NOMO-1 treated with dmso at 0.1 percent for 144 hours (cell line): ENCODE data around the gene PON2.
A peak's percentile ranks its signal among the peaks of the same experiment; 100 is the strongest.
"Not testable (repeated sequence)": the region's sequence is repeated elsewhere in the genome, so short reads cannot be mapped to it uniquely, and the experiment has no call there.

Experiments
- DNase-seq: peaks from one replicate; lab custom pipeline; 2025; ENCODE audit not compliant: unreplicated experiment; lab: John Stamatoyannopoulos, UW

Gene PON2

GRCh38 chr7:95434557-95435421, at the start of gene PON2:
PON2 (minus strand) TSS chr7:95435028; CDS start chr7:95434951, 77 bp downstream.
- peak; percentile 97 for DNase-seq

DNA sequence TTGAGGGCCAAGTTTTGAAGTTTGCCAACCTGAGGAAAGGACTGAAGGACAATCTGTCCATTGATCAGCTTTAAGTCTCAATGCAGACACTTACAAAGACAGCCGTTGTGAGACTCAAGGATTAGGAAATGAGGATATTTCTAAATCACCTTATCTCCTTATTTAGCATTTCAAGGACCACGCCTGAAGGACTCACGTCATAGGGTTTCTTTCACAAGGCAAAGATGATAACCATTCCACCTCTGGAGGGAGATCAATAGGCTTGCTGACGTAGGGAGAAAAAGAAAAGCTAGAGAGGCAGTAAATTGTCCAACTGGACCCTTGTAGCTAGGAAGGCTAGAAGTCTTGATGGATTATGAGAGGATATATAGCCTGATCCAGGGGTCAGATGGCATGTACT, 47.6 kb upstream of the PON2 start:
- DNase-seq = no peak

DNA sequence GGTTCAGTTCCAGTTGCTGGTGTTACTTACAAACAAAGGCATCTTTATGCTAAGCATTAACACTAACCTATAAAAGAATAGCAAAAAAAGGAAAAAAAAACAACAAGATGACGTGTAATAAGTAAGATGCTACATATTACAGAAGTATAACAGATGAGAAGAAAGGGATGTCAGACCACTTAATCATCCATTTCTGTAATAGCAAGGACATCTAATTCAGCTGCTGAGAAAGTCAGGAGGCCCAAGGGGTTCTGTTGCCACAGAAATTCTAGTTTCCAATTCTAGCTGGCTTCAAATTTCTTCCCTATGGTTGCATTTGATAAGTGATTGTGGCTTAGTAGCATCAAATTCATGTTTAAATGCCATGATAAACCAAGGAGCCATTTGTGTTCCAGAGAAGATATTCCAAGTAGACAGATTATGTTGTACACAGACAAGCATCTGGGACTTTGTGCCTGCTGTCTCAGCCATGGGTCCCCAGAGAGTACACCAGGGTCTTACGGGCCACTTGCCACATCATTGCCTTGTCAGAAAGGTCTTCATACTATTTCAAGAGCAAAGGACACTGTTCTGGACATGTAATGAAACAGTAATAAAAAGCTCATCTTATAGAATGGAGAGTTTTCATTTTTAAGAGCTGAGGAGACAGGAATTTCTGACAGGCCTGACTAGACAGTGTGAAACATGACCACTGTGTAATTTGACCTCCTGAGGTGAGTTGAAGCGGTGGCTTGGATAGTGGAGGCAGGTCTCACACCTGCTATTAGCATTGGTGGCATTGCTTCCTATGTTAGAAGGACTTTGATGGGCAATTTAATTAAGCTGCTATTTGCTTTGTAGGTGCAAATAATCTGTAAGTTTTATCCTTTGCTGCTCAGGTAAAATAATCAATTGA, 46.7 kb upstream of the PON2 start:
- DNase-seq = no peak

DNA sequence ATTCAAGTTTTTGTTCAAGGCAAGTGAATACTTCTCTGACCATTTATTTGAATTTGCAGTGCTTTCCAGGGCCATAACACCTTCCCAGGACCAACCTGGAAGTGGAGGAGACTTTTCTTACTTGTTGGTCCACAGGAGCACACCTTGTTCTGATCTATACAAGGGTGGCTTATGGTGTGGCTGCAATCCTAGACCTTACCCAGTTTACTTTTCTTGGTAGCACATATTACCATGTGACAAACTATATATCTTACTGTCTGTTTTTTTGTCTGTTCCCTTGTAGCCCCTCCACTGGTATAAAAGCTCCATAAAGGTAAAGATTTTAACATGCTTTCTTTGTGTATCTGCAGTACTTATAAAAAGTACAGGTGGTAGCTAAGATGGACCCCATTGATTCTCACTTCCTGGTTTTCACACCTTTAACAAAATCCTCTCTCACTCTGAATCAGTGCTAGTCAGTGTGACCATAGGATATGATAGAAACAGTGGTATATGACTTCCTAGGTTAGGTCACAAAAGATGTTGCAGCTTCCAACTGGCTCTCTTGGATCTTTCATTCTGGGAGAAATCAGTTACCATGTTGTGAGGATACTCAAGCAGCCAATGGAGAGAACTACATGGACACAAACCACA, 45.3 kb upstream of the PON2 start:
- DNase-seq = no peak

DNA sequence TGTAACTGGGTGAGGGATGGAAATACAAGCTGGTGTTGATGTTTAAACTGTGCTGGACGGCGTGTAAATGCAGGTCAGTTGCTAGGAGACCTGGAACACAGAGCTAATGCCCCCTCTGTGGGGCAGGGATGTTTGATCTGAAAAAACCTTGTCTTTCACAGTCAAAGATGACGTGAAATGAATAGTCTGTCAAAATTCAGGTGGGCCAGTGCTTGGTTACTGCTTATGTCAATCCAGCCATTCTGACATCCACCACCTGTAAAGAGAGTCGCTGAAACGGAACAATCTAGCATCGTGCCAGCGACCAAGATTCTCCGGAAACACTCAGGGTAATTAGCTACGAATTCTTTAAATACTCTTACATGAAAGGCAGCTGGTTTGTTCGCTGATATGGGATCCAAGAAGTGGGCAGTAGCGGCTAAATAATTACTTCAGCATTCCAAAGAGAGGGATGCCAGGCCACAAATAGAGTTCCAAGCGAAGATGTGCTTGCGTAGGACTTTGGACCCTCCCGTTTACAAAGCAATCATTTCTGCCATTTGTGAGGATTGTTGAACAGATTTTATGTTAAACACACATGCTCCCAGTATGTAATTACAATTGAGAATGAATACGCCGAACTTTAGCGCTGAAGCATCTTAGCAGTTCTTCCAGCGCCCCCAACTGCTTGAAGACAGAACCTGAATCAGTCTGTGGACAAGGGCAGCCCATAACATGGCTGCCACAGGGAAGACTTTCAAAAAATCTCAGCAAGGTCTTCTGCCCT, 43.6 kb upstream of the PON2 start:
- DNase-seq = no peak

- peak; percentile 58 for DNase-seq
Observed at GRCh38 chr7:95476904-95477594, 42.2 kb upstream of the PON2 start.

GRCh38 chr7:95476072-95476847, 41.4 kb upstream of the PON2 start:
- DNase-seq = no peak

DNA sequence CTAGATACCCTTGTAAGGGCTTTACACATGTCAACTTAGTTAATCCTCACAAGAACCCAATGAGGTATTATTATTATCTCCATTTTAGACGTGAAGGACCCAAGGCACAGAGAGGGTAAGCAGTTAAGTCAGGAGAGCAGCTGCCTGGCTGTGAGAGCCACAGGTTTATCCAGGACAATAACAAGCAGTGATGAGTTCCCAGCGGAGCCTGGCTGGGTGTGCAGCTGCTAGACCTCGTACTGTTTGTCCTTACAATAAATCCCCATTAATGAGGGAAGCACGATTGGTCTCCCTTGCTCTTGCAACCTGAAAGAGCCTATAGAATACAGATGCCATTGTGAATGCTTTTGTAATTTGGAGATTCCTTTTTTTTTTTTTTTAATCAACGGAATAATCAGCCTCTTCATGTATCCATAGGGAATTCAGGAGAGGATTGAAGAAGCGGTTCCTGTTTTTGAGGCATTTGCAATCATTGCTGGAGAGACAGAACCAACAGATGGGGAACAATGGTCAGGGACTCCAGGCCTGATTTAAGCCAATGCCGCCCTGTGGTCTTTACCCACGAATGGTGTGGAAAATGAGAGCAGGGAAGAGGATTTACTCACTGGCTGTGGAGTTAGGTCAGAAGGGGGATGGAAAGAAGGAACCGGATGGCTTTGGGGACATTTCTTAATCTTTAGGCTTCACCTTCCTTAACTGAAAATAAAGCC, 38.6 kb upstream of the PON2 start:
- no peak for DNase-seq

GRCh38 chr7:95472581-95473161, 37.8 kb upstream of the PON2 start:
- no peak for DNase-seq

GRCh38 chr7:95471071-95471470, 36.2 kb upstream of the PON2 start:
- DNase-seq = no peak

- no peak for DNase-seq
Observed at GRCh38 chr7:95470452-95470851, 35.6 kb upstream of the PON2 start.

DNA sequence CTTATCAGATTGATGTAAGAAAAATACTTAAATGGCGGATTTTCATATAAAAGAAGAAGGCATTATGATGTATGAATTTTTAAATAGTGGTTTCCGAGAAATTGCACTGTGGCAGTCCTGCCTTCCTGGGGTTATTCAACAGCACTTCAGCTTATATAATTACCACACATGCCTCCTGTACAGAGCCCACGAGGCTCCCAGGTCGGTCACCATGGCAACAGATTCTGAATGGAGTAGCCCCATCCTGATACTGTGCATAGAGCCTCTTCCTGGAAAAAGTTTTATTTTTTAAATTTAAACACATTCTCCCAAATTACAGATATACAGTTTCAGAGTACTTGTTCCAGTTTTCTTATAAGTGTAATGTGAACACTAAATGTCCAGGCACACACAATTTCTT, 35.0 kb upstream of the PON2 start:
- no peak for DNase-seq

- no peak for DNase-seq
Observed at GRCh38 chr7:95469187-95469586, 34.4 kb upstream of the PON2 start.

- DNase-seq = no peak
Observed at GRCh38 chr7:95467912-95468607, 33.2 kb upstream of the PON2 start.

DNA sequence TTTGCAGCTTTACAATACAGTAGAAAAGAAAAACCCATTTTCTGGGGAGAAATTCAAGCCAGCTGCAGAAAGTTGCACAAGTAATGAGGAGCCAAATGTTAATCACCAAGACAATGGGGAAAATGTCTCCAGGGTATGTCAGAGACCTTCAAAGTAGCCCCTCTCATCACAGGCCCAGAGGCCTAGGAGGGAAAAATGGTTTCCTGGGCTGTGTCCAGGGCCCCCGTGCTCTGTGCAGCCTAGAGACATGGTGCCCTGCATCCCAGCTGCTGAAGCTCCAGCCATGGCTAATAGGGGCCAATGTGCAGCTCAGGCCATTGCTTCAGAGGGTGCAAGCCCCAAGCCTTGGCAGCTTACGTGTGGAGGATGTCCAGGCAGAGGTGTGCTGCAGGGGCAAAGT, 25.8 kb upstream of the PON2 start:
- not testable (repeated sequence) for DNase-seq

DNA sequence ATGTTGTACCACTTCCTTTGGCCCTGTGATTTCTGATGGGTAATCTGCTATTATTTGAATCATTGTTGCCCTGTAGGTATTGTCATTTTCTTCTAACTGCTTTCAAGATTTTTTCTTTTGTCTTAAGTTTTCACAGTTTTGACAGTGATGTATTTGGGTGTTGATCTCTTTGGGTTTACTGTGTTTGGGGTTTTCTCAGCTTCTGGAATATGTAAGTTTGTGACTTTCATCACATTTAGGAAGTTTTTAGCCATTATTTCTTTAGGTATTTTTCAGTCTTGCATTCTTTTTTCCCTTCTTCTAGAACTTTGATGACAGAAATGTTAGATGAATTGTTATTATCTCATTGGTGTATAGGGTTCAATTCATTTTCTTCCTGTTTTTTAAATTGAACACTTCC, 23.1 kb upstream of the PON2 start:
- no peak for DNase-seq

GRCh38 chr7:95454438-95455045, 19.7 kb upstream of the PON2 start:
- DNase-seq = no peak
